Activated CD4-positive, alpha-beta T cell treated with anti-CD3 and anti-CD28 coated beads, Interleukin-2, amount 10 ng/mL, durations not matched to agents 24 days and 14 days (primary cell): Measurements from ENCODE around the gene GALNT6. TPM values are rescaled to one million over a fixed set of nuclear protein-coding genes. Genes with fewer than 3 reads are reported as not detected.

Source experiments
- DNase-seq: peaks from one replicate; pipeline ENCODE4 v3.0.0; 2022
- H3K27ac Mint-ChIP-seq: one replicate; pipeline ENCODE4 v1.8.0; 2022; ENCODE audit warnings: mild to moderate bottlenecking, mixed read lengths
- H3K27me3 Mint-ChIP-seq: one replicate; pipeline ENCODE4 v1.8.0; 2022; ENCODE audit warnings: mixed read lengths
- H3K36me3 Mint-ChIP-seq: one replicate; pipeline ENCODE4 v1.8.0; 2022; ENCODE audit warnings: low read depth, mild to moderate bottlenecking, mixed read lengths
- H3K4me1 Mint-ChIP-seq: one replicate; pipeline ENCODE4 v1.8.0; 2021; ENCODE audit warnings: mixed read lengths
- H3K4me3 Mint-ChIP-seq: one replicate; pipeline ENCODE4 v1.8.0; 2022; ENCODE audit warnings: mild to moderate bottlenecking, moderate library complexity, mixed read lengths
- H3K9me3 Mint-ChIP-seq: one replicate; pipeline ENCODE4 v1.8.0; 2021; ENCODE audit warnings: mixed read lengths
- intact Hi-C: fragments of 100-400 bp; cut with micrococcal nuclease; formaldehyde crosslinking; loops from one replicate; pipeline ENCODE4 v1.15.1; 2023
- total RNA-seq: library from RNA; stranded (reverse); gene quantifications from 2 replicates; pipeline ENCODE4 v1.2.3, GENCODE V29; 2022

Gene GALNT6
- total RNA-seq, 1 donor from 2014 or later: 12.8 TPM

GRCh38 chr12:51417826-51418225 lies 26.6 kb upstream of the GALNT6 start:
- H3K36me3 Mint-ChIP-seq: no peaks in the 10 kb centered on the region
- H3K4me1 Mint-ChIP-seq: peaks cover 7% of the 10 kb centered on the region
- H3K9me3 Mint-ChIP-seq: no peaks in the 10 kb centered on the region
- no peak overlapping the region for H3K4me3 Mint-ChIP-seq
- no peak for DNase-seq
- peaks cover 22% of the 10 kb centered on the region for H3K27me3 Mint-ChIP-seq
- intact Hi-C loops: no loop called here
- H3K27ac Mint-ChIP-seq: no peak overlapping the region

GRCh38 chr12:51415931-51416330 lies 24.7 kb upstream of the GALNT6 start:
- intact Hi-C loops: no loop called here
- no peaks in the 10 kb centered on the region for H3K9me3 Mint-ChIP-seq
- DNase-seq: no peak
- peaks cover 8% of the 10 kb centered on the region for H3K4me1 Mint-ChIP-seq
- peaks cover 26% of the 10 kb centered on the region for H3K27me3 Mint-ChIP-seq
- H3K27ac Mint-ChIP-seq: no peak overlapping the region
- no peak overlapping the region for H3K4me3 Mint-ChIP-seq
- H3K36me3 Mint-ChIP-seq: no peaks in the 10 kb centered on the region

GRCh38 chr12:51413791-51414190 lies 22.6 kb upstream of the GALNT6 start:
- Mint-ChIP-seq H3K4me1 (peaks cover 2% of the 10 kb centered on the region), H3K27ac (no peak overlapping the region), H3K27me3 (peaks cover 22% of the 10 kb centered on the region), H3K9me3 (no peaks in the 10 kb centered on the region), H3K4me3 (no peak overlapping the region), H3K36me3 (no peaks in the 10 kb centered on the region)
- intact Hi-C loops: no loop called here
- no peak for DNase-seq

- H3K9me3 Mint-ChIP-seq: no peaks in the 10 kb centered on the region
- H3K27me3 Mint-ChIP-seq: peaks cover 22% of the 10 kb centered on the region
- H3K36me3 Mint-ChIP-seq: no peaks in the 10 kb centered on the region
- no peak overlapping the region for H3K4me3 Mint-ChIP-seq
- no peak overlapping the region for H3K27ac Mint-ChIP-seq
- peaks cover 2% of the 10 kb centered on the region for H3K4me1 Mint-ChIP-seq
- no peak for DNase-seq
- intact Hi-C loops: no loop called here
These were observed 21.9 kb upstream of the GALNT6 start for GRCh38 chr12:51413149-51413548.

GRCh38 chr12:51409846-51410245 lies 18.6 kb upstream of the GALNT6 start:
- Mint-ChIP-seq H3K36me3 (no peaks in the 10 kb centered on the region), H3K4me1 (peaks cover 7% of the 10 kb centered on the region), H3K27ac (no peak overlapping the region), H3K4me3 (no peak overlapping the region), H3K27me3 (peaks cover 18% of the 10 kb centered on the region), H3K9me3 (no peaks in the 10 kb centered on the region)
- DNase-seq: no peak
- intact Hi-C loops: no loop called here

- DNase-seq: no peak
- Mint-ChIP-seq H3K9me3 (no peaks in the 10 kb centered on the region), H3K27ac (no peak overlapping the region), H3K4me1 (peaks cover 5% of the 10 kb centered on the region), H3K36me3 (no peaks in the 10 kb centered on the region), H3K27me3 (peaks cover 5% of the 10 kb centered on the region), H3K4me3 (no peak overlapping the region)
- intact Hi-C loops: no loop called here
These were observed 16.4 kb upstream of the GALNT6 start for GRCh38 chr12:51407604-51408003.

GRCh38 chr12:51406859-51407258 lies 15.7 kb upstream of the GALNT6 start:
- Mint-ChIP-seq H3K27me3 (peaks cover 2% of the 10 kb centered on the region), H3K9me3 (no peaks in the 10 kb centered on the region), H3K4me3 (no peak overlapping the region), H3K36me3 (no peaks in the 10 kb centered on the region), H3K27ac (no peak overlapping the region), H3K4me1 (peaks cover 5% of the 10 kb centered on the region)
- intact Hi-C loops: no loop called here
- DNase-seq: no peak

- no peaks in the 10 kb centered on the region for H3K9me3 Mint-ChIP-seq
- H3K27me3 Mint-ChIP-seq: peaks cover 2% of the 10 kb centered on the region
- no peak overlapping the region for H3K27ac Mint-ChIP-seq
- no peak for DNase-seq
- peaks cover 5% of the 10 kb centered on the region for H3K4me1 Mint-ChIP-seq
- intact Hi-C loops: no loop called here
- no peaks in the 10 kb centered on the region for H3K36me3 Mint-ChIP-seq
- H3K4me3 Mint-ChIP-seq: no peak overlapping the region
These were observed 15.1 kb upstream of the GALNT6 start for GRCh38 chr12:51406290-51406689.

GRCh38 chr12:51405801-51406207 lies 14.6 kb upstream of the GALNT6 start:
- no peak for DNase-seq
- H3K27ac Mint-ChIP-seq: no peak overlapping the region
- H3K36me3 Mint-ChIP-seq: no peaks in the 10 kb centered on the region
- no peak overlapping the region for H3K4me3 Mint-ChIP-seq
- H3K4me1 Mint-ChIP-seq: peaks cover 5% of the 10 kb centered on the region
- peaks cover 2% of the 10 kb centered on the region for H3K27me3 Mint-ChIP-seq
- intact Hi-C loops: no loop called here
- H3K9me3 Mint-ChIP-seq: no peaks in the 10 kb centered on the region

- intact Hi-C loops: no loop called here
- Mint-ChIP-seq H3K4me1 (peaks cover 5% of the 10 kb centered on the region), H3K9me3 (no peaks in the 10 kb centered on the region), H3K27ac (no peak overlapping the region), H3K36me3 (no peaks in the 10 kb centered on the region), H3K27me3 (peaks cover 2% of the 10 kb centered on the region), H3K4me3 (no peak overlapping the region)
- DNase-seq: no peak
These were observed 13.4 kb upstream of the GALNT6 start for GRCh38 chr12:51404627-51405026.

GRCh38 chr12:51403681-51404136 lies 12.5 kb upstream of the GALNT6 start:
- H3K36me3 Mint-ChIP-seq: no peaks in the 10 kb centered on the region
- DNase-seq: no peak
- H3K4me1 Mint-ChIP-seq: peaks cover 5% of the 10 kb centered on the region
- no peaks in the 10 kb centered on the region for H3K9me3 Mint-ChIP-seq
- intact Hi-C loops: no loop called here
- H3K27ac Mint-ChIP-seq: no peak overlapping the region
- H3K27me3 Mint-ChIP-seq: peaks cover 7% of the 10 kb centered on the region
- H3K4me3 Mint-ChIP-seq: no peak overlapping the region

- peaks cover 9% of the 10 kb centered on the region for H3K27me3 Mint-ChIP-seq
- H3K27ac Mint-ChIP-seq: no peak overlapping the region
- no peaks in the 10 kb centered on the region for H3K9me3 Mint-ChIP-seq
- H3K36me3 Mint-ChIP-seq: no peaks in the 10 kb centered on the region
- intact Hi-C loops: no loop called here
- DNase-seq: no peak
- H3K4me3 Mint-ChIP-seq: no peak overlapping the region
- peaks cover 5% of the 10 kb centered on the region for H3K4me1 Mint-ChIP-seq
These were observed 12.0 kb upstream of the GALNT6 start for GRCh38 chr12:51403159-51403558.

- Mint-ChIP-seq H3K27me3 (peaks cover 12% of the 10 kb centered on the region), H3K36me3 (no peaks in the 10 kb centered on the region), H3K4me3 (no peak overlapping the region), H3K9me3 (no peaks in the 10 kb centered on the region), H3K27ac (no peak overlapping the region), H3K4me1 (no peaks in the 10 kb centered on the region)
- no peak for DNase-seq
- intact Hi-C loops: no loop called here
These were observed 10.7 kb upstream of the GALNT6 start for GRCh38 chr12:51401900-51402299.

- no peaks in the 10 kb centered on the region for H3K36me3 Mint-ChIP-seq
- H3K4me3 Mint-ChIP-seq: no peak overlapping the region
- no peaks in the 10 kb centered on the region for H3K9me3 Mint-ChIP-seq
- H3K4me1 Mint-ChIP-seq: no peaks in the 10 kb centered on the region
- intact Hi-C loops: no loop called here
- H3K27ac Mint-ChIP-seq: no peak overlapping the region
- DNase-seq: no peak
- peaks cover 12% of the 10 kb centered on the region for H3K27me3 Mint-ChIP-seq
These were observed 10.3 kb upstream of the GALNT6 start for GRCh38 chr12:51401486-51401885.

GRCh38 chr12:51401020-51401419 lies 9.8 kb upstream of the GALNT6 start:
- intact Hi-C loops: no loop called here
- DNase-seq: no peak
- no peaks in the 10 kb centered on the region for H3K36me3 Mint-ChIP-seq
- no peaks in the 10 kb centered on the region for H3K9me3 Mint-ChIP-seq
- no peak overlapping the region for H3K4me3 Mint-ChIP-seq
- peaks cover 12% of the 10 kb centered on the region for H3K27me3 Mint-ChIP-seq
- peaks cover 2% of the 10 kb centered on the region for H3K4me1 Mint-ChIP-seq
- H3K27ac Mint-ChIP-seq: no peak overlapping the region
